MM.1S (cell line): ENCODE results near the gene GDF11.
A peak's percentile ranks its signal among the peaks of the same experiment; 100 is the strongest.

Experiments used
- DNase-seq: peaks from one replicate; pipeline ENCODE4 v3.0.0-alpha.2; 2015
- H2AFZ ChIP-seq: fragments of 300-600 bp; sonication (generic); 2 replicates; pipeline ENCODE4 v1.6.0; 2016; ENCODE audit warnings: antibody characterized with exemption, low read length
- H3F3A ChIP-seq: fragments of 300-600 bp; sonication (generic); 2 replicates; pipeline ENCODE4 v1.6.1; 2016; ENCODE audit warnings: mild to moderate bottlenecking, antibody characterized with exemption, low read length, moderate library complexity, mixed read lengths; ENCODE audit not compliant: insufficient read depth
- H3K27ac ChIP-seq: fragments of 300-600 bp; sonication (generic); 2 replicates; pipeline ENCODE4 v1.5.1; 2016; ENCODE audit warnings: mild to moderate bottlenecking, low read length
- H3K27me3 ChIP-seq: fragments of 300-600 bp; sonication (generic); replicated peaks from 2 replicates; pipeline ENCODE4 v1.6.0; 2016; ENCODE audit warnings: low read length; ENCODE audit not compliant: insufficient read depth
- H3K36me3 ChIP-seq: fragments of 300-600 bp; sonication (generic); replicated peaks from 2 replicates; pipeline ENCODE4 v1.6.1; 2016; ENCODE audit warnings: mild to moderate bottlenecking, low read length, mixed read lengths; ENCODE audit not compliant: insufficient read depth
- H3K4me1 ChIP-seq: fragments of 300-600 bp; sonication (generic); 2 replicates; pipeline ENCODE4 v1.6.1; 2016; ENCODE audit warnings: low read length, mixed read lengths
- H3K4me2 ChIP-seq: fragments of 300-600 bp; sonication (generic); 2 replicates; pipeline ENCODE4 v1.6.0; 2016; ENCODE audit warnings: low read depth, low read length
- H3K4me3 ChIP-seq: fragments of 300-600 bp; sonication (generic); 2 replicates; pipeline ENCODE4 v1.5.1; 2016; ENCODE audit warnings: low read length, mixed read lengths
- H3K79me2 ChIP-seq: fragments of 300-600 bp; sonication (generic); 2 replicates; pipeline ENCODE4 v1.6.1; 2016; ENCODE audit warnings: mixed run types, low read length, mixed read lengths
- H3K9ac ChIP-seq: fragments of 300-600 bp; sonication (generic); 2 replicates; pipeline ENCODE4 v1.6.1; 2016; ENCODE audit warnings: low read length, mixed read lengths
- H3K9me2 ChIP-seq: fragments of 300-600 bp; sonication (generic); replicated peaks from 2 replicates; pipeline ENCODE4 v1.6.1; 2016; ENCODE audit warnings: mild to moderate bottlenecking, low read length, mixed read lengths; ENCODE audit not compliant: insufficient read depth
- H3K9me3 ChIP-seq: fragments of 300-600 bp; sonication (generic); replicated peaks from 2 replicates; pipeline ENCODE4 v1.6.1; 2016; ENCODE audit warnings: mild to moderate bottlenecking, low read length, mixed read lengths; ENCODE audit not compliant: insufficient read depth
- H4K20me1 ChIP-seq: fragments of 300-600 bp; sonication (generic); 2 replicates; pipeline ENCODE4 v1.6.1; 2016; ENCODE audit warnings: mild to moderate bottlenecking, low read length, moderate library complexity, mixed read lengths; ENCODE audit not compliant: insufficient read depth
- CTCF ChIP-seq: fragments of 300-600 bp; sonication (generic); IDR thresholded peaks from 2 replicates; pipeline ENCODE4 v1.5.1; 2016; ENCODE audit warnings: antibody characterized with exemption, low read length, mixed read lengths
- EZH2 ChIP-seq: fragments of 300-600 bp; sonication (generic); optimal IDR thresholded peaks from 2 replicates; pipeline ENCODE3; 2017; ENCODE audit warnings: low read depth, mild to moderate bottlenecking, antibody characterized with exemption, low read length, mixed read lengths
- EZH2phosphoT487 ChIP-seq: fragments of 300-600 bp; sonication (generic); IDR thresholded peaks from 2 replicates; pipeline ENCODE4 v1.6.1; 2018; ENCODE audit warnings: antibody characterized with exemption, low read length

The GDF11 gene

GRCh38 chr12:55712700-55713415, 30.1 kb upstream of the GDF11 start:
- no peaks in the 10 kb centered on the region for H3K36me3 ChIP-seq
- peaks cover 36% of the 10 kb centered on the region for H3K27me3 ChIP-seq
- no peak overlapping the region for H3K4me2 ChIP-seq
- H2AFZ ChIP-seq = no peak overlapping the region
- no peak overlapping the region for H3K27ac ChIP-seq
- no peaks in the 10 kb centered on the region for H4K20me1 ChIP-seq
- peaks cover 16% of the 10 kb centered on the region for H3K79me2 ChIP-seq
- TF ChIP-seq CTCF = no peak
- no peak for TF ChIP-seq EZH2phosphoT487
- no peak for TF ChIP-seq EZH2
- H3K9me2 ChIP-seq = no peaks in the 10 kb centered on the region
- no peak overlapping the region for H3K9ac ChIP-seq
- no peak overlapping the region for H3K4me3 ChIP-seq
- H3K4me1 ChIP-seq = peaks cover 21% of the 10 kb centered on the region
- DNase-seq = no peak
- peaks cover 10% of the 10 kb centered on the region; the same call in 1 of the 2 replicates for H3F3A ChIP-seq
- no peaks in the 10 kb centered on the region for H3K9me3 ChIP-seq

DNA sequence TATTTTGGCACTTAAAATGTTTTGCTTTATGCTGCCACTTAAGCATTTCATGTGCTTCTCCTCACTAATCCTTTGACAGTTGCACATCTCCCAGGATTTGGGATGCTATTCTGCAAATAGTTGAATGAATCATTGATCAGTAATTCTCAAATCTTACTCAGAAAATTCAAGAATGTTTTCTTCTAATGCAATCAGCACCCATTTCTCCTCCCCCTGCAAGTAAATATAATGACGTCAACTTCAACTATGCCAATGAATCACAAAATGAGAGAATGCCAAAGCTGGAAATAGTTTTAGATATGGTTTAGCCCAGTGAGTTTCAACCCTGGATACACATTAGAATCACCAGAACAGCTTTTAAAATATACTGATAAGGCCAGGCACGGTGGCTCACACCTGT, 29.2 kb upstream of the GDF11 start:
- Histone ChIP-seq H3K27ac (no peak overlapping the region), H3K9me2 (no peaks in the 10 kb centered on the region), H3K27me3 (peaks cover 32% of the 10 kb centered on the region), H3K36me3 (no peaks in the 10 kb centered on the region), H3K9ac (no peak overlapping the region), H3K79me2 (peaks cover 21% of the 10 kb centered on the region), H3K4me3 (no peak overlapping the region), H3F3A (peaks cover 10% of the 10 kb centered on the region; the same call in 1 of the 2 replicates), H2AFZ (no peak overlapping the region), H3K4me1 (peaks cover 17% of the 10 kb centered on the region), H3K4me2 (no peak overlapping the region), H4K20me1 (no peaks in the 10 kb centered on the region), H3K9me3 (no peaks in the 10 kb centered on the region)
- no peak for TF ChIP-seq EZH2
- no peak for TF ChIP-seq CTCF
- no peak for TF ChIP-seq EZH2phosphoT487
- no peak for DNase-seq

DNA sequence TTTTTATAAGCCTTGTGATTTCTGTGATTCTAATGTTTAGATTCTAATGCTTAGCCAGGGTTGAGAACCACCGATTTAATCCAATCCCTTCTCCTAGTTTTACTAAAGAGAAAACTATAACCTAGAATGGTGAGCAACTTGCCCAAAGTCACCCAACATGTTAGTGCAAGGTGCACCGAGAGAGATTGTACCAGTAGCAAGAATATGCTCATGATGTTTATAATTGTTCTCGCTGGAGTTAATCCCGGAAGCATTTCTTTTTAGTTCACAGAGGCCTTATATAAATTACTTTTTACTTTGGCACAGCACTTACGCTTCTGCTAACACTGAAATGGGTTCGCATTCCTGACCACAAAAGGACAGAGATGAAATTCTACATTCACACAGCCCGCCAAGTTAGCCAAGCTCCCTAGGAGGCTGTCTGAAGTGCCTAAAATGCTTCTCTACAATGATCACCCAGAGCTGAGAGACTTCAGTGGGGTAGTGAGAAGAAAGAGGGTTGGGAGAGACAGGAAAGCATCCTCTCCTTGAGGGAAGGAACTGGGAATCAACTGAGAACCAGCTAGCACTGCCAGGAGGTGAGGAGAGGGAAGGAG, 27.7 kb upstream of the GDF11 start:
- H3K4me1 ChIP-seq = peaks cover 16% of the 10 kb centered on the region
- peaks cover 21% of the 10 kb centered on the region for H3K79me2 ChIP-seq
- peak overlapping the region; percentile 74 for H3K4me3 ChIP-seq
- DNase-seq = no peak
- no peaks in the 10 kb centered on the region for H3K9me2 ChIP-seq
- peak overlapping the region; percentile 76 for H3K4me2 ChIP-seq
- TF ChIP-seq EZH2phosphoT487 (no peak), CTCF (no peak), EZH2 (no peak)
- H3K36me3 ChIP-seq = no peaks in the 10 kb centered on the region
- peaks cover 20% of the 10 kb centered on the region; the same call in 1 of the 2 replicates for H3K27me3 ChIP-seq
- H3K27ac ChIP-seq = peak overlapping the region; percentile 72; the same call in 1 of the 2 replicates
- peaks cover 10% of the 10 kb centered on the region; the same call in 1 of the 2 replicates for H3F3A ChIP-seq
- peak overlapping the region; percentile 73; the same call in 1 of the 2 replicates for H3K9ac ChIP-seq
- no peaks in the 10 kb centered on the region for H3K9me3 ChIP-seq
- H2AFZ ChIP-seq = peak overlapping the region; percentile 95
- no peaks in the 10 kb centered on the region for H4K20me1 ChIP-seq
